ENCODE results near the gene TEX19.
"Not testable (repeated sequence)": the region's sequence is repeated elsewhere in the genome, so short reads cannot be mapped to it uniquely, and the experiment has no call there.

The TEX19 gene

DNA sequence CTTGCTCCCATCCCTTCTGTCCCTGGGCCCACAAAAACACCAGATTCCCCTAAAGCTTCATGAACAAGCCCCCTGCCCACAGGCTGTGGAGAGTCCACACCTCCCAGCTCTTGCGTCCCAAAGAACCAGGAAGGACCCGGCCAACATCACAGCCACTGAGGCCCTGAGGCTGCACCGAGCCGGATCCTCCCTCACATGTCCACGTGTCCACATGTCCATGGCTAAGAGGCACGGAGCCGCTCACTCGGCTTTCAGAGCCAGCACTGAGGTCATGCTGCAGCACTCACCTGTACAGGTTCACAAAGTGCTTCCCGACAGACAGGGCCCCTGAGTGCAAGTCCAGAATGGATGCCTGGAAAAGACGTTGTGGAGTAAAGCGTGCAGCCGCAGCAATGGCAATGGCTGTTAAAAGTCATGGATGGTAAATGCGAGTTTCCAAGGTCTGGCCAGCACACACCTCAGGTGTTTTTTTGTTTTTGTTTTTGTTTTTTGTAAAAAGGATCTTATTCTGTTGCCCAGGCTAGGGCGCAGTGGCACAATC is 47.2 kb downstream of the TEX19 start:
- DNase-seq (ENCODE audit: low spot score) (no peak), FAIRE-seq (no peak)

DNA sequence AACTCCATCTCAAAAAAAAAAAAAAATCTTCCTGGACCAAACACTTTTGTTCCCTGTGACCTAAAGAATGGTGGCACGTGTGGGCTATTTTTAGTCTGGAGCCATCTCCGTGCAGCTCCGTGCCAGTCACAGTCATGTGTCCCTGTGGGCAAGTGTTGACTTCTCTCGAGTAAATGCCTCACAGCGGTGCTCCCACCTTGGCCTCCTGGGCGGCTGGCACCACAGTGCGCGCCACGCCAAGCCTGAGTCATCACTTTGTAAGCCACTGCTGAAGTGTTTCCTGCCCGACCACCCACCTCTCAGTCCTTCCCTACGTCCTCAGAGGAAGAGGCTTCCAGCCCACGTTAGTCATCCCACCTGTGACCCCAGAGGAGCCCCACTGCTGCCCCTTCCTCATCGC is 48.2 kb downstream of the TEX19 start:
- FAIRE-seq: peak; percentile 92
- DNase-seq (ENCODE audit: low spot score): peak; percentile 85

- no peak for FAIRE-seq
- no peak for DNase-seq (ENCODE audit: low spot score)
Measured at GRCh38 chr17:82408288-82408937, 49.4 kb downstream of the TEX19 start.

DNA sequence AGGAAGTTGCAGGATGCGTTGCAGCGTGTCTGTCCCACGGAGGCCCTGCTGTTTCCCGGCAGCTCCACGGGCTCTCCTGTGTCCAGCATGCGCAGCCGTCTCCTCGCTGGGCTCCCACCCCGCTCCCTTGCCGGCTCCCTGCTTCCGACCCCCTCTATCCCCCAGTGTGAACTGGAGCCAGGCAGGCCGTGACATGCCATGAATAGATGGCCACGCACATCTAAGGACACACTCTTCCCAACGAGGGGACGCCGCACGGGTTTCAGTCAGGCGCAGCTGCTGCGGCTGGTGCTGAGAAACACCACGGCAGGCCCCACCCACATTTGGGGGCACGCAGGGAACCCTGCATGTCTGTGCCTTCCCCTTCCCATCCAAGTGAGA is 49.9 kb downstream of the TEX19 start:
- peak; percentile 72 for FAIRE-seq
- DNase-seq (ENCODE audit: low spot score): no peak

DNA sequence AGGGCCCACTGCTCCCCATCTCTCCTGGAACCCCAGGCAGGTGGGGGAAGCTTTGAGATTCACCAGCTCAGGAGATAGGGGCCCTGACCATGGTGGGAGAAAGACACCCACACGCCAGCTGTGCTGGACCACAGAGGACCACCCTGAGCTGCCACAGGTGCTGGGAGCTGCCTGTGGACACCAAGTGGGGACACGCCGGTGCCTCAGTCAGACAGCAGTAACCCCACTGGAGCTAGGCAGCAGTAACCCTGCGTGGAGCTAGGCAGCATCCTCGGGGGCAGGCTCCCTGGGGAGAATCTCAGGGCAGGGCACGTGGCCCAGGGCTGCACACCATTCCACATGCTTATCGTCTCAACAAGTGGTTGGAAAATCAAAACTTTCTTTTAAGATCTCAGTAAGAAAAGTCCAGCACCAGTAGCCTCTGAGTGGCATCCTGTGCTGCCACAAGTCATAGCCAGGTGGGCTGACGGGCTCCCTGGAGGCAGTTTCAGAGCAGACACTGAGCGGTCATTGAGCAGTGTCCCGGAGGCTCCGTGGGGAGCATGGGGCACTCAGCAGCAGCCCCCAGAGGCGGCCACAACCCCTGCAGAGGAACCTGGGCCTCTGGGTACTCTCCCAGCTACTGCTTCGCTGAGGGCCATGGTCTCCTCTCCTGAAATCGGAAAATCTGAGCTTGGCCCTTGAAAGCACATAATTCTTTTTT is 51.1 kb downstream of the TEX19 start:
- DNase-seq (ENCODE audit: low spot score): no peak
- FAIRE-seq: peak; percentile 17

DNA sequence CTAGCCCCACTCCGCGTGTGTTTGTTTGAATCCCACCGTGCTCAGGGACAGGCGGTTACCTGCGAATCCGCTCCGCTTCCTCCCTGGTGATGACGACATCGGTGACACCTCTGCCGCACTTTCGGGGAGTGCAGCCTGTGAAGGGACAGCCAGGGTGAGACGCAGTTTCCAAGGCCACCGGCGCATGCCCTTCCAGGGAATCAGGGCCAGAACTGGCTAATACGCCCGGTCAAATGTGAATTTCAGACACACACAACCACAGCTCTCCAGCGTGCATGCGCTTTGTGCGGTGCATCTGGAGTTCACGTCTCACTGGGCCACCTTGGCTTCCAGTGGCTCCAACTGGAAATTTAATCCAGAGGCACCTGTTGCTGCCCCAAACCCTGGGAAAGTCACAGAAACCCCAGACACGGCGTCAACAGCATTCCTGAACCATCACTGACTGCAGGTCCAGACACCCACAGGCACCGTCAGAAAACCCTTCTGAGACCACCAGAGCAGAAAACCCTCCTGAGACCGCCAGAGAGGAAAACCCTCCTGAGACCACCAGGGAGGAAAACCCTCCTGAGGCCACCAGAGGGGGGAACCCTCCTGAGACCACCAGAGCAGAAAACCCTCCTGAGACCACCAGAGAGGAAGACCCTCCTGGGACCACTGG is 52.5 kb downstream of the TEX19 start:
- FAIRE-seq: peak; percentile 30
- DNase-seq (ENCODE audit: low spot score): no peak

- DNase-seq (ENCODE audit: low spot score); FAIRE-seq: not testable (repeated sequence)
Measured at GRCh38 chr17:82412081-82412480, 53.0 kb downstream of the TEX19 start.

DNA sequence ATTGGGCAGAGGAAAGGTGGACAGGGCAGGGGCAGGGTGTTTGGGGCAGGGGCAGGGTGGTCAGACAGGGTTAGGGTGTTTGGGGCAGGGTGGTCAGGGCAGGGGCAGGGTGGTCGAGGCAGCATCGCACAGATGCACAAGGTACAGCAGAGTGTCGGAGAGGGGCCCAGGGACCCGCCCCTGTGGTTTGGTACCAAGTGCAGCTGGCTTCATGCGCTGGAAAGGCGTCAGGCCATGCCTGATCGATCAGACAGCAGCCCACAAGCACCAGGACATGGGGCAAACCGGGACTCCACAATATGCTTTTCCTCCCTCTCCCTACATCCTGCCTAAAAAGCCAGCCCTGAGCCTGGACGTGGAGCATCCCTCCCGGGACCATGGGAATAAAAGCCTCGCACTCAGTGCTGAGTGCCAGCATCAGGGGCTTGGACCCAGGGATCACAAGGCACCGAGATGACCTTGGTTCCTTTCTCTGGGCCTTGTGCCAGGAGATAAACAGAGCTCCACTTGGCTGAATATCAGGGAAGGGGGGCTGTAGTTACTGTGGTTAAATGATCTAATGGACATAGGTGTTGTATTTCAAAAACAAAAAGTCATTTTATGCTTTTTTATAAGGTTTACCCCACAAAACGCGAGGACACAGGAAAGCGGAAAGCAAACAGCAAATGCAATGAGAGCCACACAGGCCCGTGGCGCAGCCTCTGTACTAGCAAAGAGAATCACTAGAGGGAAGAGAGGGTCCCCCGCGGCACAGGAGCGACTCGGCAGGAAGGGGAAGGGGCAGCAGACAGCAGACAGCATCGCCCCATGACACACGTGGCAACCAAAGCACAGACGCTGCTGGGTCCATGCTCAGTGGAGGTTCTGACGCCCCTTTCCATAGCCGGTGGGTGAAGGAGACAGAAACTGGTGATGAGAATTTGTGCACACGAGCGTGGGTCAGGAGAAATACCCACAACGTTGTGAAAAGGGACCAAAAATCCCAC is 53.8 kb downstream of the TEX19 start:
- no peak for DNase-seq (ENCODE audit: low spot score)
- FAIRE-seq: no peak
